Caki2 (cell line): ENCODE data around the gene IFITM10. TPM values are rescaled to one million over a fixed set of nuclear protein-coding genes. Genes with fewer than 3 reads are reported as not detected.
"Not testable (repeated sequence)": the region's sequence is repeated elsewhere in the genome, so short reads cannot be mapped to it uniquely, and the experiment has no call there.

Source experiments
- DNase-seq: peaks from one replicate; pipeline ENCODE4 v3.0.0-alpha.2; 2015; ENCODE audit warnings: low read depth
- in situ Hi-C: cut with HindIII; loops from 2 replicates; pipeline ENCODE4 v1.10.0; 2016; ENCODE audit warnings: low sequenced_read_pairs, low pct_unique_long_range_greater_than_20kb, mixed read lengths
- total RNA-seq: library from RNA; depleted of rRNA; stranded (reverse); fragments of >200 nt; shearing (Covaris generic); gene quantifications from 2 replicates; pipeline ENCODE4 v1.2.3, GENCODE V29; 2014; ENCODE audit warnings: low replicate concordance; rRNA removed

The IFITM10 gene
- total RNA-seq, 1 experiment from 2014 or later, result 2.7 TPM

GRCh38 chr11:1690167-1691025 lies 60.0 kb downstream of the IFITM10 start:
- DNase-seq, result no peak
- in situ Hi-C loops, result no loop called here

- DNase-seq, in situ Hi-C loops: not testable (repeated sequence)
These were observed 60.9 kb downstream of the IFITM10 start for GRCh38 chr11:1689250-1690166.

- in situ Hi-C loops, result not testable (repeated sequence)
These were observed 62.0 kb downstream of the IFITM10 start for GRCh38 chr11:1688336-1688947.

DNA sequence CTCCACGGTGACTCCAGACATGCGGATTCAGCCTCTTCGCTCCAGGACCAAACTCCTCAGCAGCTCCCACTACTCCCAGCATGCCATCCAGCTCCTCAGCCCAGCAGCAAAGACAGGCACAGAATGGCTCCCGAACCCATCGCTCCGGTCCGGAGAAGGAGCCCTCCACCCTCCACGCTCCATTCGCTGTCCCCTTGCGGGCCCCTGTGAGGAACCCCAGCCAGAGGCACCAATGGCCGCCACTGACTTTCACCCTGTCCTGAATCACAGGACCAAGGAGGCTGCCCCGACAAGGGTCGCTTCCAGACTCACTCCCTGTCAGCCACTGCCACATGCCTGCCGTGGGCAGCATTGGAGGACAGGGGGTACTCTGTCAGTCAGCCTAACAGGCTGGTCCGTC lies 64.2 kb downstream of the IFITM10 start:
- DNase-seq, in situ Hi-C loops: not testable (repeated sequence)

More at GRCh38 chr11:1688336-1688947, 62.0 kb downstream of the IFITM10 start:
- not testable (repeated sequence) for DNase-seq

DNA sequence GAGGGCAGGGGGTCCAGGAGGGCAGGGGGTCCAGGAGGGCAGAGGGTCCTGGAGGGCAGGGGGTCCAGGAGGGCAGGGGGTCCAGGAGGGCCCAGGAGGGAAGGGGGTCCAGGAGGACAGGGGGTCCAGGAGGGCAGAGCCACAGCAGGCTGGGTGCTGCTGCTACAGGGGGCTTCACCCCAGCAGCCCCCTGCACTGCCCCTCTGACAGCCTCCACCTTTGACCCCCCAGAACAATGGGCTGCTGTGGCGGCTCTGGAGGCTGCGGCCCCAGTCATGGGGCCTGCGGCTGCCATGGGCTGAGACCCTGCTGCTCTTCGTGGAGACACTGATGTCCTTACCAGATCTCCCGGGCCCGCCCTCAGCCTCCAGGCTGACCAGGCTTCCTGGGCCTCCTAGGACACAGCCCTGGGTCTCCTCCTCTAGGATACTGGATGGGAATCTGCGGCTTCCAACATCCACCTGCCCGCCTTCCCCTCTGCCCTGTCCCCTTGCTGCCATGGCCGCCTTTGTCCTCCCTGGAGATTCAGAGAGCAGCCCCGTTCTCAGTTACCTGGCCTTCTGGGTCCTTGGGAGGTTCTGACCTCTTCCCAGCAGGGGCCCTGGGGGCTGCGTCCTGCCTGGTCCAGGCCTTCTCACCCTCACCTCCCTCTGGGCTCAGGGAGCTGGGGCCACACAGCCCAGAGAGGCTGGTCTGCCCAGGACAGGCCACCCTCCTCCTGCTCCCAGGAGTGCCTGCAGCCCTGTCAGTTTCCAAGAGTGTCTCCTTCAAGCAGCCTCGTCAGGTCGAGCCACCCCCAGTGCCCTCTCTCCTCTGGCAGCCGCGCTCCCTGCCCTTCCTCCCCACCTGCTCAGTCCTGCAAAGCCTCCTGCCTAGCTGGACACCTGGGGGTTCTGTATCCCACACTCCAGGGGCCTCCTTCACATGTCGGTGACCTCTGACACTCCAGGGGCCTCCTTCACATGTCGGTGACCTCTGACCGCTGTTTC lies 65.2 kb downstream of the IFITM10 start:
- DNase-seq, in situ Hi-C loops: not testable (repeated sequence)

DNA sequence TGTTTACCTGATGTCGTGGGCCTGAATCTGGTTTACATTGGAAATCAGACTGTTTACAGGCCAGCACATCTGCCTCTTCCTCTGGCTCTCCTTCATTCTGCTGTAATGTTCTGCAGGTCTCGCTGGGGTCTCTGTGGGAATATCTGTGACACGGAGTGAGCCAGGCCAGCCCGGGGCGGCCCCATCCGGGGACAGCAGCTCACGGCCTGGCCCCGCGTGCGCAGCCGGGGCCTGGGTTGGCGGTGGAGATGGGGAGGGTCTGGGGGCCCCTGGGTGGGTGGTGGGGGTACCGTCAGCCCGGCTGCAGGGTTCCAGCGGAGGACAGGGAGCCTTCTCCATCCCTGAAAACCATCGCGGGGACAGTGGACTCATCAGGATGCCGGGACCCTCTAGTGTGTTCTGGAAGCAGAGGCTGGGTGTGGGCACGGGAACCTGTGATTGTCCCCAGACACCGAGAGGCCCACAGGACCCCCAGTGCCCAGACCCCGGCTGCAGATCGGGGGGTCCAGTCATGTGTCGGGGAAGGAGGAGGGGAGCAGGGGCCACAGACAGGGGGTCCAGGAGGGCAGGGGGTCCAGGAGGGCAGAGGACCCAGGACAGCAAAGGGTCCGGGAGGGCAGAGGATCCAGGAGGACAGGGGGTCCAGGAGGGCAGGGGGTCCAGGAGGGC lies 66.4 kb downstream of the IFITM10 start:
- DNase-seq, in situ Hi-C loops: not testable (repeated sequence)

GRCh38 chr11:1683216-1683615 lies 67.2 kb downstream of the IFITM10 start:
- in situ Hi-C loops, result not testable (repeated sequence)

More at GRCh38 chr11:1683216-1683615, 67.2 kb downstream of the IFITM10 start:
- not testable (repeated sequence) for DNase-seq

Other genes starting within 250 kb of the IFITM10 start
- gene DUSP8, start 178.3 kb downstream of the IFITM10 start, total RNA-seq, result 0.07 and 1.2 TPM in 2 replicates
- gene KRTAP5-1, start 165.3 kb downstream of the IFITM10 start, total RNA-seq, result not detected in 2 replicates
- not detected in 2 replicates for gene KRTAP5-2, start 152.3 kb downstream of the IFITM10 start, total RNA-seq
- gene KRTAP5-3, start 142.1 kb downstream of the IFITM10 start, total RNA-seq, result not detected in 2 replicates
- gene KRTAP5-4, start 128.5 kb downstream of the IFITM10 start, total RNA-seq, result not detected in 2 replicates
- gene KRTAP5-5, start 120.8 kb downstream of the IFITM10 start, total RNA-seq, result not detected in 2 replicates
- gene KRTAP5-6, start 53.4 kb downstream of the IFITM10 start, total RNA-seq, result not detected in 2 replicates
- 1,431 and 1,654 TPM in 2 replicates for gene CTSD, start 13.3 kb upstream of the IFITM10 start, total RNA-seq
- not detected in 2 replicates for gene SYT8, start 84.4 kb upstream of the IFITM10 start, total RNA-seq
- gene TNNI2, start 88.4 kb upstream of the IFITM10 start, total RNA-seq, result not detected in 2 replicates
- not detected in 2 replicates for gene LSP1, start 102.5 kb upstream of the IFITM10 start, total RNA-seq
- not detected in 2 replicates for gene PRR33, start 141.3 kb upstream of the IFITM10 start, total RNA-seq
- gene TNNT3, start 169.1 kb upstream of the IFITM10 start, total RNA-seq, result not detected in 2 replicates
- 156 and 211 TPM in 2 replicates for gene MRPL23, start 196.7 kb upstream of the IFITM10 start, total RNA-seq
- gene H19, start 247.2 kb upstream of the IFITM10 start, total RNA-seq, result 5.6 and 9.3 TPM in 2 replicates